HT-29 (cell line): Measurements from ENCODE around the gene GTF2IRD2. TPM values are rescaled to one million over a fixed set of nuclear protein-coding genes. Genes with fewer than 3 reads are reported as not detected.
"Not testable (repeated sequence)": the region's sequence is repeated elsewhere in the genome, so short reads cannot be mapped to it uniquely, and the experiment has no call there.

Experiments used
- DNase-seq: peaks from one replicate; pipeline ENCODE4 v3.0.0-alpha.2; 2015; ENCODE audit warnings: low spot score
- total RNA-seq: library from RNA; depleted of rRNA; stranded (reverse); fragments of >200 nt; shearing (Covaris generic); gene quantifications from 2 replicates; pipeline ENCODE4 v1.2.3, GENCODE V29; 2014; rRNA removed

GTF2IRD2 gene
- 1.7 and 9.9 TPM in 2 replicates for total RNA-seq

- peak; percentile 3 for DNase-seq
Observed at GRCh38 chr7:74850833-74851721, at the start of gene GTF2IRD2. Gene GTF2IRD2 (minus strand): TSS chr7:74851605. CDS start chr7:74836378, 15,227 bp downstream.

DNA sequence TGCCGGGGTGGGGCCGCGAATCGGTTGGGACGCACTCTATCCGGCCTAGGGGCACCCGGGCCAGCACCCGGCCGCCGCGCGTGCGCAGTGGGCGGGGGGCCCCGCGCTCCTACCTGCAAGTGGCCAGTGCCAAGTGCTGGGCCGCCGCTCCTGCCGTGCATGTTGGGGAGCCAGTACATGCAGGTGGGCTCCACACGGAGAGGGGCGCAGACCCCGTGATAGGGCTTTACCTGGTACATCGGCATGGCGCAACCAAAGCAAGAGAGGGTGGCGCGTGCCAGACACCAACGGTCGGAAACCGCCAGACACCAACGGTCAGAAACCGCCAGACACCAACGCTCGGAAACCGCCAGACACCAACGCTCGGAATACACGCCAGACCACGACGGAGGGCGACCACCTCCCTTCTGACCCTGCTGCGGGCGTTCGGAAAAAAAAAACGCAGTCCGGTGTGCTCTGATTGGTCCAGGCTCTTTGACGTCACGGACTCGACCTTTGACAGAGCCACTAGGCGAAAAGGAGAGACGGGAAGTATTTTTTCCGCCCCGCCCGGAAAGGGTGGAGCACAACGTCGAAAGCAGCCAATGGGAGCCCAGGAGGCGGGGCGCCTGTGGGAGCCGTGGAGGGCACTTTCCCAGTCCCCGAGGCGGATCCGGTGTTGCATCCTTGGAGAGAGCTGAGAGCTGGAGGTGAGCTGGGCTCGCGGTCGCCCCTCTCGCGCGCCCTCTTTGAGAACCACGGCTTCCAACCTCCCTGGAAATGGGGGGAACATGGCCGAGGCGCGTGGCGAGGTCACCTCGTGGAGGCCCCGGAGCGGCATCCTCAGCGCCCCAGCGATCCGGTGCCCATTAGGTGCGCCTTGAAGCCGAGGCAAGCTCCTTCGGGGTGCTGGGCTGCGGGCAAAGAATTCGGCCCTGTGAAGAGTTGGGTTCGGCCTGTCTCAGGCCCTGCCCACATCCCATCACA, 39.0 kb upstream of the GTF2IRD2 start:
- peak; percentile 82 for DNase-seq

GRCh38 chr7:74889518-74890129, 38.2 kb upstream of the GTF2IRD2 start:
- not testable (repeated sequence) for DNase-seq

GRCh38 chr7:74885295-74885694, 33.9 kb upstream of the GTF2IRD2 start:
- not testable (repeated sequence) for DNase-seq

- not testable (repeated sequence) for DNase-seq
Observed at GRCh38 chr7:74882110-74882509, 30.7 kb upstream of the GTF2IRD2 start.

DNA sequence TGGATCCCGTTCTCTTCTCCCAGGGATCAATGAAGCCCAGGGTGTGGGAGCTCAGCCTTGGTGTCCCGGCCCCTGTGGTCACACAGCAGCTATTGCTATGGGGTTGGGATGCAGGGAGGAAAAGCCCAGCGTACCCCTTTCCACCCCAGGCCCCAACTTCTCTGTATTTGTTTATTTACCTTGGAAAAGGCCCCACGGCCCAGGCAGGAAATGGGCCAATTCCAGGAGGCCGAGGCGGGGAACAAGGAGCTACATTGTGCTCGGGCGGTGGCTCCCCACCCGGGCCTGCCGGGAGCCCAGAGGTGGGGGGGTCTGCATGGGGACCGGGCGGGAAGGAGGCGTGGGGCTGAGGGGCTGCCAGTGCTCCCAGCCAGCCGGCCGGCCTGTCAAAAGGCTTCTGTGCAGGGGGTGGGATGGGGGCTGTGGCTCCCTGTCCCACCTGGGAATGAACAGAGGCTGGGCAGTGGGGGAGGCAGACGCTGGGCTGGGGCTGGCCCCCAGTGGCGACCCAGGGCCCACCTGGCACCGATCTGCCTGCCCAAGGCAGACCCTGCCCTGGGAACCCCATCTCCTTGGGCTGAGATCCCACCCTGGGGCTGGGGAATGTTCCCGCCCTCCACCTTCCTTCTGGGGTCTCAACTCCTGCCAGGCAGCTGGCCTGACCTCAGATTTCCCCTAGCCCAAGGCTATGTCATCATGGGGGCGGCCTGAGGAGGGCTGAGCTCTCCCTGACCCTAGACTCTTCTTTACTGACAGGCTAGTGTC, 23.5 kb upstream of the GTF2IRD2 start:
- DNase-seq = peak; percentile 19

GRCh38 chr7:74874104-74874747, 22.8 kb upstream of the GTF2IRD2 start:
- not testable (repeated sequence) for DNase-seq

- DNase-seq = not testable (repeated sequence)
Observed at GRCh38 chr7:74872542-74872941, 21.1 kb upstream of the GTF2IRD2 start.

DNA sequence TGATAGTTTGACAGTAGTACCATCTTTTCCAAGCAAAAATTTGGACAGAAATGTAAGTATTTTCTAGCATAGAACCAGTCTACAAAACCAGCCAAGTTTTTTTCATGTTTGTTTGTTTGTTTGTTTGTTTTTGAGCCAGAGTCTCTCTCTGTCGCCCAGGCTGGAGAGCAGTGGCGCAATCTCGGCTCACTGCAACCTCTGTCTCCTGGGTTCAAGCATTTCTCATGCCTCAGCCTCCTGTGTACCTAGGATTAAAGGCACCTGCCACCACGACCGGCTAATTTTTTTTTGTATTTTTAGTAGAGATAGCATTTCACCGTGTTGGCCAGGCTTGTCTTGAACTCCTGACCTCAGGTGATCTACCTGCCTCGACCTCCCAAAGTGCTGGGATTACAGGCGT, 14.4 kb upstream of the GTF2IRD2 start:
- DNase-seq = not testable (repeated sequence)

- not testable (repeated sequence) for DNase-seq
Observed at GRCh38 chr7:74849853-74850252, 1.6 kb downstream of the GTF2IRD2 start.

DNA sequence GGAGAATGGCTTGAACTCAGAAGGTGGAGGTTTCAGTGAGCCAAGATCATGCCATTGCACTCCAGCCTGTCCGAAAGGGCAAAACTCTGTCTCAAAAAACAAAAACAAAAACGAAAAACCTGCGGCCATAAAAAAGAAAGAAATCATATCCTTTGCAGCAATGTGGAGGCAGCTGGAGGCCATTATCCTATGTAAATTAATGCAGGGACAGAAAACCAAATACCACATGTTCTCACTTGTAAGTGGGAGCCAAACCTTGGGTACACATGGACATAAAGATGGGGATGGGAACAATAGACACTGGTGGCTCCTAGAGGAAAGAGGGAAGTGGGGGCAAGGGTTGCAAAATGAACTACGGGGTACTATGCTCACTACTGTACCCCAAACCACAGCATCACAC, 21.0 kb downstream of the GTF2IRD2 start:
- DNase-seq = not testable (repeated sequence)

DNA sequence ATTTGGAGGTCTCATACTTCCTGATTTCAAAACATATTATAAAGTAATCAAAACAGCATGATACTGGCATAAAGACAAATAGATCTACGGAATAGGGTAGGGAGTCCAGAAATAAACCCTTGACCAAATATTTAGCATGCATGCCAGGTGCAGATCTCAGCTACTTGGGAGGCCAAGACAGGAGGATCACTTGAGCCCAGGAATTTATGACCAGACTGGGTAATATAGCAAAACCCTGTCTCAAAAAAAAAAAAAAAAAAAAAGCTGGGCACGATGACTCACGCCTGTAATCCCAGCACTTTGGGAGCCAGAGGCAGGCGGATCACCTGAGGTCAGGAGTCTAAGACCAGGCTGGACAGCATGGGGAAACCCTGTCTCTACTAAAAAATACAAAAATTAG, 21.4 kb downstream of the GTF2IRD2 start:
- peak; percentile 0 for DNase-seq

DNA sequence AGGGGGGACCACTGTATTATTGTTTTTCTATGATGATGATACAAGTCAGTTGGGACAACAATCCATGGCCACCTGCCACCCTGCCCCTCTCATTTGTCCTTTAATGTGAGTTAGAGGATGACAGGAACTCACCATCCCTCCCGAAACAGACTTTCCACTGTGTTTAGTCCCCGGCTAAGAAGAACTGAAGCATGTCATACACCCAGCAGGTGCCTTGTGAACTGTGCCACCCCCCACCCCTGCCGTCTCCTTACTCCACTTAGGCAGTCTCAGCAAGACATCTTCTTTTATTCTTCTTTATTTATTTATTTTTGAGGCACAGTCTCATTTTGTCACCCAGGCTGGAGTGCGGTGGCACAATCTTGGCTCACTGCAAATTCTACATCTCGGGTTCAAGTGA, 30.1 kb downstream of the GTF2IRD2 start:
- not testable (repeated sequence) for DNase-seq

GRCh38 chr7:74820146-74820805, 31.1 kb downstream of the GTF2IRD2 start:
- DNase-seq = not testable (repeated sequence)

GRCh38 chr7:74815882-74816281, 35.5 kb downstream of the GTF2IRD2 start:
- not testable (repeated sequence) for DNase-seq

DNA sequence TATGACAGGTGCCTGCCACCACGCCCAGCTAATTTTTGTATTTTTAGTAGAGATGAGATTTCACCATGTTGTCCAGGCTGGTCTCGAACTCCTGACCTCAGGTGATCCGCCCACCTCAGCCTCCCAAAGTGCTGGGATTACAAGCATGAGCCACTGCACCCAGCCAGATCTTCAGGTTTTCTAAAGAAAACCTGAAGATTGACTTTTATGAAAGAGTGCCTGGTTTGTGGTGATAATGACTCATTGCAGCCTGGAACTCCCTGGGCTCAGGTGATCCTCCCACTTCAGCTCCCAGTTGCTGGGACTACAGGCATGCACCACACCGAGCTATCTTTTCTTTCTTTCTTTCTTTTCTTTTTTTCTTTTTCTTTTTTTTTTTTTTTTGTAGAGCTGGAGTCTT, 52.8 kb downstream of the GTF2IRD2 start:
- not testable (repeated sequence) for DNase-seq

DNA sequence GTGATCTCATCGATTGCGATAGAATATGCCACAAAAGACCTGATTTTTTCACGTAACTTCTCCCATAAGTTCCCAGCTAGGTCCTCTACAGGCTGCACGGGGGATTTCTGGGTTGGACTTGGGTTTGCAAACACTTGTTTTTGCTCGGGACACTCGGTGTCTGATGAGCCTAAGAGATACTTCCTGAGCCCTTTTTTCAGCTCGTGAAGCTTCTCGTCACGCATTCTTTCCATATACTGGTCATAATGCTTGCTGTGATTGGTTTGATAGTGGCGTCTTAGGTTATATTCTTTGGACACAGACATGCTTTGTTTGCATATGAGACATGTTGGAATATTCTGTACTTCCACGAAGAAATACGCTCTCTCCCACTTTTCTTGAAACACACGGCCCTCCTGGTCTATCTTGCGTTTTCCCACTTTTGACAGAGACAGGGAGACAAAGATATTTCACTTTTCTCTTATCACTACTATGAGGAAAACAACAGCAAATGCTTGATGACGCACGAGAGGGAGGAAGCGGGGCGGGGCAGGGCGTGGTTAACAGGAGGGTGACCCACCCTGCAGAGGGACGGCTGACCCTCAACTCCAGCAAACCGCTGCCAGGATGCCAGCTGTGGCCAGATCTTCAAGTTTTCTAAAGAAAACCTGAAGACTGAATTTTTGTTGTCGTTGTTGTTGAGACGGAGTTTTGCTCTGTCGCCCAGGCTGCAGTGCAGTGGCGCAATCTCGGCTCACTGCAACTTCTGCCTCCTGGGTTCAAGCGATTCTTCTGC, 53.4 kb downstream of the GTF2IRD2 start:
- DNase-seq = not testable (repeated sequence)

DNA sequence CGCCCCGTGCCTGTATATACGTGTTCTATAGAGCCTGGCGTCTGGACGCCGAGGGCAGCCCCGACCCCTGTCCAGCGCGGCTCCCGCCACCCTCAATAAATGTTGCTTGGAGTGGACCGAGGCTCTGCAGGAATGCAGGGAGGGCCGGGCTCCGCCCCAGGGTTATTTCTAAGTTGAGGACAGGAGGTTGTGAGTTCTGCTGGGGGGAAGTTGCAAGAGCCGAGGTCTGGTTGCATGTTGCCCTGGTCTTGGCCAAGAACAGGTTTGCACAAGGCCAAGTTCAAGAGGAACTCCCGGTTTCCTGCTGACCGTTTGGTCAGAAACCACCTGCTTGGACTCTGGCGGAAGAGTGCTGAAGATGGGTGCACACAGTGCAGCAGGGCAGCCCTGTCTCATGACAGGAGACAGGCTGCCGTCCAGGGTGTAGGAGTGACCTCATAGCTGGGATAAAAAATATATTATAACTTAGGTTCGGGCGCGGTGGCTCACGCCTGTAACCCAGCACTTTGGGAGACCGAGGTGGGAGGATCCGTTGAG, 62.1 kb downstream of the GTF2IRD2 start:
- DNase-seq = not testable (repeated sequence)
